GM23338 (cell line): ENCODE measurements around the gene RBP3. TPM values are rescaled to one million over a fixed set of nuclear protein-coding genes. Genes with fewer than 3 reads are reported as not detected.

Experiments
- ATAC-seq: fragments of 200-7000 bp; cut with Tn5 transposase; 3 replicates; pipeline ENCODE4 v1.9.1; 2020
- DNase-seq: peaks from one replicate; pipeline ENCODE4 v3.0.0-alpha.2; 2015; ENCODE audit warnings: low spot score
- H2AFZ ChIP-seq: fragments of 200-600 bp; sonication (generic); 2 replicates; pipeline ENCODE4 v1.8.0; 2016; ENCODE audit warnings: antibody characterized with exemption, mild to moderate bottlenecking, moderate library complexity
- H3F3A ChIP-seq: fragments of 200-600 bp; sonication (generic); replicated peaks from 2 replicates; pipeline ENCODE4 v1.8.0; 2017; ENCODE audit warnings: antibody characterized with exemption, mixed run types, low read depth
- H3K27ac ChIP-seq: fragments of 200-600 bp; sonication (generic); 2 replicates; pipeline ENCODE4 v1.6.1; 2016; ENCODE audit warnings: low read depth
- H3K27me3 ChIP-seq: fragments of 200-600 bp; sonication (generic); 2 replicates; pipeline ENCODE4 v1.8.0; 2016; ENCODE audit warnings: mild to moderate bottlenecking, mixed run types, moderate library complexity; ENCODE audit not compliant: insufficient read depth
- H3K36me3 ChIP-seq: fragments of 200-600 bp; sonication (generic); 2 replicates; pipeline ENCODE4 v1.8.0; 2016; ENCODE audit warnings: mild to moderate bottlenecking; ENCODE audit not compliant: insufficient read depth
- H3K4me1 ChIP-seq: fragments of 200-600 bp; sonication (generic); 2 replicates; pipeline ENCODE4 v1.8.0; 2016; ENCODE audit warnings: mild to moderate bottlenecking, moderate library complexity; ENCODE audit not compliant: insufficient read depth
- H3K4me2 ChIP-seq: fragments of 200-600 bp; sonication (generic); 2 replicates; pipeline ENCODE4 v1.7.1; 2017; ENCODE audit warnings: mixed run types
- H3K4me3 ChIP-seq: fragments of 200-600 bp; sonication (generic); 2 replicates; pipeline ENCODE4 v1.6.1; 2016; ENCODE audit warnings: mixed run types
- H3K79me2 ChIP-seq: fragments of 200-600 bp; sonication (generic); replicated peaks from 2 replicates; pipeline ENCODE4 v1.8.0; 2017; ENCODE audit warnings: mild to moderate bottlenecking; ENCODE audit not compliant: insufficient read depth
- H3K9me2 ChIP-seq: fragments of 200-600 bp; sonication (generic); 2 replicates; pipeline ENCODE4 v1.8.0; 2017; ENCODE audit not compliant: insufficient read depth
- H4K20me1 ChIP-seq: fragments of 200-600 bp; sonication (generic); replicated peaks from 2 replicates; pipeline ENCODE4 v1.8.0; 2017; ENCODE audit warnings: mild to moderate bottlenecking; ENCODE audit not compliant: insufficient read depth
- H3K27ac Mint-ChIP-seq: 2 replicates; pipeline ENCODE4 v1.8.0; 2020; ENCODE audit warnings: inconsistent platforms, mild to moderate bottlenecking, moderate library complexity, mixed read lengths
- H3K27me3 Mint-ChIP-seq: 3 replicates; pipeline ENCODE4 v1.8.0; 2022; ENCODE audit warnings: low read depth, mild to moderate bottlenecking, moderate library complexity, mixed read lengths, inconsistent platforms; ENCODE audit not compliant: insufficient read depth, poor library complexity
- H3K36me3 Mint-ChIP-seq: 3 replicates; pipeline ENCODE4 v1.8.0; 2021; ENCODE audit warnings: low read depth, mild to moderate bottlenecking, inconsistent platforms, moderate library complexity, mixed read lengths
- H3K4me1 Mint-ChIP-seq: 3 replicates; pipeline ENCODE4 v1.8.0; 2020; ENCODE audit warnings: mild to moderate bottlenecking, inconsistent platforms, mixed read lengths
- H3K4me3 Mint-ChIP-seq: 3 replicates; pipeline ENCODE4 v1.8.0; 2021; ENCODE audit warnings: moderate library complexity, mild to moderate bottlenecking, inconsistent platforms, mixed read lengths
- H3K9me3 Mint-ChIP-seq: 3 replicates; pipeline ENCODE4 v1.8.0; 2020; ENCODE audit warnings: moderate library complexity, mild to moderate bottlenecking, inconsistent platforms, mixed read lengths
- CREB1 ChIP-seq: fragments of 250-450 bp; sonication (Bioruptor Pico); IDR thresholded peaks from 2 replicates; pipeline ENCODE4 v1.5.0; 2020; ENCODE audit warnings: low read depth, mild to moderate bottlenecking, moderate library complexity
- NANOG ChIP-seq: IDR thresholded peaks from 2 replicates; pipeline ENCODE4 v1.6.1; 2016; ENCODE audit warnings: antibody characterized with exemption, borderline replicate concordance
- REST ChIP-seq: IDR thresholded peaks from one replicate; pipeline ENCODE4 v1.6.1; 2018; ENCODE audit warnings: antibody characterized with exemption; ENCODE audit not compliant: unreplicated experiment
- STAT1 ChIP-seq: IDR thresholded peaks from one replicate; pipeline ENCODE4 v1.6.1; 2016; ENCODE audit warnings: antibody characterized with exemption; ENCODE audit not compliant: unreplicated experiment
- ZNF114 ChIP-seq: fragments of 250-450 bp; sonication (Bioruptor Pico); IDR thresholded peaks from 2 replicates; pipeline ENCODE4 v1.5.0; 2020; ENCODE audit warnings: mild to moderate bottlenecking, moderate library complexity
- ZNF462 ChIP-seq: fragments of 250-450 bp; sonication (Bioruptor Pico); IDR thresholded peaks from 2 replicates; pipeline ENCODE4 v1.5.0; 2020; ENCODE audit warnings: mild to moderate bottlenecking, moderate library complexity
- polyA plus RNA-seq: library from polyadenylated mRNA; unstranded; fragments of >200 nt; fragmentation: Nextera tagmentation; extraction: Ambion mirVana; gene quantifications from 2 replicates; pipeline ENCODE4 v1.2.1, GENCODE V29; 2016
- total RNA-seq: library from RNA; depleted of rRNA; stranded (reverse); fragments of >200 nt; shearing (Covaris generic); gene quantifications from 2 replicates; pipeline ENCODE4 v1.2.3, GENCODE V29; 2014
- TF ChIP-seq, protein P1 (sequence below): IDR thresholded peaks from 2 replicates; pipeline ENCODE4 v1.6.1; 2016; ENCODE audit warnings: antibody characterized with exemption

RBP3 gene
- total and polyA plus RNA-seq, 2 experiments from 2014 or later = not detected

- H3K9me3 Mint-ChIP-seq = no peaks in the 10 kb centered on the region
- TF ChIP-seq, protein P1, sequence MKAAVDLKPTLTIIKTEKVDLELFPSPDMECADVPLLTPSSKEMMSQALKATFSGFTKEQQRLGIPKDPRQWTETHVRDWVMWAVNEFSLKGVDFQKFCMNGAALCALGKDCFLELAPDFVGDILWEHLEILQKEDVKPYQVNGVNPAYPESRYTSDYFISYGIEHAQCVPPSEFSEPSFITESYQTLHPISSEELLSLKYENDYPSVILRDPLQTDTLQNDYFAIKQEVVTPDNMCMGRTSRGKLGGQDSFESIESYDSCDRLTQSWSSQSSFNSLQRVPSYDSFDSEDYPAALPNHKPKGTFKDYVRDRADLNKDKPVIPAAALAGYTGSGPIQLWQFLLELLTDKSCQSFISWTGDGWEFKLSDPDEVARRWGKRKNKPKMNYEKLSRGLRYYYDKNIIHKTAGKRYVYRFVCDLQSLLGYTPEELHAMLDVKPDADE = no peak
- TF ChIP-seq REST (no peak), STAT1 (no peak), NANOG (no peak), ZNF462 (no peak), CREB1 (CRISPR knock-in tag) (no peak), ZNF114 (no peak)
Observed at GRCh38 chr10:47406548-47406869, 58.3 kb downstream of the RBP3 start.

More at GRCh38 chr10:47406548-47406869, 58.3 kb downstream of the RBP3 start:
- no peaks in the 10 kb centered on the region for H3K79me2 ChIP-seq
- peaks cover 8% of the 10 kb centered on the region for H3K27me3 Mint-ChIP-seq
- H3K36me3 ChIP-seq = no peaks in the 10 kb centered on the region
- peaks cover 25% of the 10 kb centered on the region for H3K4me1 Mint-ChIP-seq
- H3K36me3 Mint-ChIP-seq = no peaks in the 10 kb centered on the region
- no peak overlapping the region for H3K4me3 ChIP-seq
- H3K4me1 ChIP-seq = peaks cover 9% of the 10 kb centered on the region; the same call in 1 of the 2 replicates
- no peak overlapping the region for H3K27ac ChIP-seq
- ATAC-seq (no peak), DNase-seq (no peak)
- no peak overlapping the region for H3K27ac Mint-ChIP-seq
- no peaks in the 10 kb centered on the region for H4K20me1 ChIP-seq
- H3K27me3 ChIP-seq = no peaks in the 10 kb centered on the region
- 0 out of 2 replicates have a peak, but pooled peaks cover 2% of the 10 kb centered on the region for H3K9me2 ChIP-seq
- H3F3A ChIP-seq = no peaks in the 10 kb centered on the region
- H3K4me2 ChIP-seq = no peak overlapping the region
- no peak overlapping the region for H3K4me3 Mint-ChIP-seq
- no peak overlapping the region for H2AFZ ChIP-seq
